NAMALWA (cell line): ENCODE data around the gene TLR7.

Experiments used
- DNase-seq: peaks from one replicate; pipeline ENCODE4 v3.0.0-alpha.2; 2015; ENCODE audit warnings: low spot score

Gene TLR7

DNA sequence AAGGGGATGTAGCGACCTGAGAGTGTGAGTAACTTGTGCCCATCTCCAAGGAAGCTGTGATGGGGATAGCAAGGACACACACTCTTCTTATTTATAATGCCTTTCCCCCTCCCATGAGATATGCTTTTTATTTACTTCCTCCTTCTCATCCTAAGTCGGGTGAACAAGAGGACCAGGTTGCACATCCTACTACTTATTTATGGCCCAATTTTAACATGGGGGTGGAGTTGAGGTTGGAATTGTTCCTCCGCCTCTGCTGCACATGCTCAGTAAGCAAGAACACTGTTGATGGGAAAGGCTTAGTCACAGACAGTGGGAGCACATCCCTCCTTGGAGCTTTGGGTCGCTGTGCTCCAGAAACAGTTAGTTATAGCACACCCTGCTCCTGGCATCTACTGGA, 24.3 kb downstream of the TLR7 start:
- no peak for DNase-seq

DNA sequence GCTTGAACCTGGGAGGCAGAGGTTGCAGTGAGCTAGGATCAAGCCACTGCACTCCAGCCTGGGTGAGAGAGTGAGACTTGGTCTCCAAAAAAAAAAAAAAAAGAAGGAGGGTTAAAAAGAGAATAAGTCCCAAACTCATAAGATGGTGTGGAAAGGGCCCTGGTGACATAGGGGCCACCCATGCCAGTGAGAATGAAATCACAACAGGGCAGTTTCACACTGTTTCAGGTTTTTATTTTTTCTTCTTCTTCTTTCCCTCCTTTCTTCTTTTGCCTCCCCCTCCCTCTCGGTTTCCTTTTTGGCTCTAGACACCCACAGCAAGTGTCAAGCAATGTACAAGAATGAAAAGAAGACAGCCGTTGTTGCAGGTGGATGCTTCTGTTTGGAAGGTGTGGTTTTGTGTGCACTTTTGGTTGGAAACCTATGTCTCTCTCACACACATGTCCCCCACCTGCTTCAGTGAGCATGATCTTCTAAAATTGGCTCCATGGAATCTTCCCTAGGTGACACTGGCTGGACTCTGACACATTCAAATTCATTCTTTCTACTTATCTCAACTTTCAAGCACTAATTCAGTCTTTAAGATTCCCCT, 25.1 kb downstream of the TLR7 start:
- DNase-seq, result peak; percentile 53

DNA sequence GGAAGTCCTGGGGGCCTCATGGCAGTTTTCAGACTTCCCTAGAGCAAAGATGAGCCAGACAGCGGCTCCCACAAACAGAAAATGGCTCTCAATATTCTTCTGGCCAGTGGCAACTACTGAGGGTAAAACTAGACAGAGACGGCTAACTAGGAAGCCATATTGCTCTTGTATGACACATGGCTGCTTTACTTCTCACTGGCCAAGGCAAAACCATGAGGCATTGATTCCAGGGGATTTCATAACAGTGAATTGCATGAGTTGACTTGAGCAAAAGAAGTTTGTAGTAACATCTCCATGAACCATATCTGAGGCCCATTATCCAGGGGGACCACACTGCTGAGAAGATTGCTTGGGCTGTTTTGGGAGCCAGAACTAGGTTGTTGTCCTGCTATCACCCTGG, 25.8 kb downstream of the TLR7 start:
- DNase-seq, result peak; percentile 9

DNA sequence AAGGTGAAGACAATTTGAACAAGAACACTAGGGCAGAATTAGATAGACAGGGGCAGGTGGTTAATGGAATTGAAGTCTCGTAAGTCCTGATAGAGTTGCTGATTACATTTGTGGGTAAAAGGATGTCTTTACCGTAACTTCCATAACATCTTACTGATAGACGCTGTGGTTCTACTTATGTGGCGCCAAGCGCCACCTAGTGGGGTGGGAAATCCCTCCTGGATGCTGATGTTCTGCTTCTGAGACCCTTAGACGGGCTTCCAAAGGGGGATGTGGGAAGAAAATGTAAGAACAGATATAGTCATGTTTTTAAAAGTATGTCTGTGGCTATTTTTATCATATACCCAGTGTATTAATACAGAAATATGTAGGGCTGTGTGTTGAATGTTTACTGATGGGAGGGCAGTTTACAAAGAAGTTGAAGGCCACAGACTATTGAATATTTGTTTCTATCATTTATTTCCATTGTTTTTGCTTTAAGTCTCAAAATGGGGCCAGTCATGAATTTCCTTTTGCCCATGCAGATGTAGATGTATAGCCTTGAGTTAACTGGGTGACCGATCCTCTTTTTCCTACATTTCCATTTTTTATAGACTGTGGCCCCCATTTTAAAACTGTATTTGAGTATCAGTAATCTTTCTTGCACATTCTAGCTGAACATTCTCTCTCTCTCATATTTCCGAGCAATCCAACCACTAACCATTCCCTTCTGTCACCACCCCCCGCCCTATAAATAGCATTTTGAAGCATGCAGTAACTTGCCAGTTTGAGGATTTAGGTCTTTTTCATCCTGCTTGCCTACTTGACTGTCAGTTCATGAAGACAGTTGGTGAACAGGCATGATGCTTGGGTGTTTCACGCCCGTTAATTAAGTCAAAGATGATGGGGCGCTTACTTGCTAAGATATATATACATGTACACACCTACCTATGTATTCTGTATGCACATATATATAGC, 27.5 kb downstream of the TLR7 start:
- peak; percentile 78 for DNase-seq

DNA sequence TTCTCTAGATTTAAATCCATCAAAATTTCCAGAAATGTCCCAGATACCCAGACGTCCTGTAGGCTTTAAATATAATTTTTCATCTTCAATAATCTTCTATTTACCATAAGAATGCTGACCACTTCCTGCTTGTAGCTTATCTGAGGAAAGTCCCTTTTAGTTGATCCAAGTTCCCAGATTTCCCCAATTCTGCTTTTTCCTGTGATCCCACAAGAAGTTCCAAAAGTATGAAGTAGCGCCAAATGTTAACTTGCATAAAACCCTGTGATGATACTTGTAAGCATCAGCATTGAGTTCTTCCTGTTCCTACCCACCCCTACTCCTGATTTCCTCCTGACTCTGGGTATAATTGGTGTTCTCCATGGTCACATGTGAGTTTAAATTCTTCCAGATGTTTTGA, 29.0 kb downstream of the TLR7 start:
- no peak for DNase-seq

DNA sequence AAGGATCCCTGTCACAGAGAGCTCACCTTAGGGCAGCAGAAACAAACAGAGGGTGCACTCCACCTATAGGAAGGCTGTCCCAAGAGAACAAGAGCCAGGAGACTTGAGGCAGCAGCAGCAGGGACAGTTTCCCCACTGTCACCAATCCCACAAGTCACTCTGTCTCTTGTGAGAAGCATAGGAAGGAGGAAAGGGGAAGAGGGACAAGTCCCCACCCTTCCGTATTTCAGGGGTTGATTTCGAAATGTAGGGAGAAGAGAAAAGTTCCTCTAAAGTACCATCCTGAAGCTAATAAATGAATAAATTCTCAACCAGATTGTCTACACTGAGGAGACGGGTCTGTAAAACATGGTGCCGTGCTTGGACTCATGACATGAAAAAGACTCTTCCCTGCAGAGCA, 30.1 kb downstream of the TLR7 start:
- no peak for DNase-seq

DNA sequence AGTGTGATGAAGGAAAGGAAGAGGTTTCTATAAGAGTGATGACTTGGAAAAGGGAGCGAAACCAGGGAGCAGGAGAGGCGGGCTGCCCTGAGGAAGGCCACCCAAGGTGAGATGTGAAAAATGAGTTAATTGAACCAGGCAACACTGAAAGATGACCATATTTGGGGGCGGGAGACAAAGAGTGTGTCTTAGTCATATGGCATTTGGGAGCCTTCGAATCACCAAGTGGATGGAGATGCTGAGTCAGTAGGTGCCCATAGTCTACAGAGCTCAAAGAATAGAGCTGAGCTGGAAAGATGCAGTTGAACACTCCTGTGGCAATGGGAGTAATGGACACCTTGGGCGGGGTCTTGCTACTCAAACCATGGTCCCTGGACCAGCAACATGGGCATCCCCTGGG, 31.2 kb downstream of the TLR7 start:
- no peak for DNase-seq

DNA sequence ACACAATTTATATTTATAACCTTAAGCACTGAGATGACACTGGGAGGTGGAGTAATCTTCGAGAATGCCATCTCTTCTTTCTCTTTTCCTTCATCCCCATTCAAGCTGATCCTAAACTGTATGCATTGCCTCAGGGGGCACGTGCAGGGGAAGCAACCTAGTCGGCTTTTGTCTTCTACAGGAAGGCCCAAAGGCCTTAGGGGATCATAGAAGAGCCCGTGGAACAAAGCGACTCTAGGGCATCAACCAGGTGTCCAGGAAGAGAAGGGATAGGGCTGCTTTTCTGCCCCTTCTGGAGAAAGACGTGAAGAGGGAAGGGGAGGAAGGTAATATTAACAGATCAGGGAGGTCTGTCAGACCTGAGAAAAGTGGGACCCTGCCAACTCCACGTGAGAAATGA, 32.6 kb downstream of the TLR7 start:
- DNase-seq, result no peak

DNA sequence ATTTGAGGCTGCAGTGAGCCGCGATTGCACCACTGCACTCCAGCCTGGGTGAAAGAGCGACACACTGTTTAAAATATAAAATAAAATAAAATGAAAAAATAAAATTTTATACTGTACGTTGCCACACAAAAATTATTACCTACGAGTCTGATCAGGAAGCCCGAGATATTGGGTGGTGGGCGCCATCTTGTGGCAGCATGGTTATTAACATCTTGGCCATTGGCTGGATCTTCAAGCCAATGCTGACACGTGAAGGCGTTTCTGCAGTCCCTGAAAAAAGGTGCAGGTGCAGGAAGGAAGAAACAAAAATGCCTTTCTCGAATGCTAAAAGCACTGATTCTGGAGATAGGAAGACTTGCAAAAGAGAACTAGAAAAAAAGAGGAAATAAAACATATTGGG, 34.6 kb downstream of the TLR7 start:
- peak; percentile 74 for DNase-seq

DNA sequence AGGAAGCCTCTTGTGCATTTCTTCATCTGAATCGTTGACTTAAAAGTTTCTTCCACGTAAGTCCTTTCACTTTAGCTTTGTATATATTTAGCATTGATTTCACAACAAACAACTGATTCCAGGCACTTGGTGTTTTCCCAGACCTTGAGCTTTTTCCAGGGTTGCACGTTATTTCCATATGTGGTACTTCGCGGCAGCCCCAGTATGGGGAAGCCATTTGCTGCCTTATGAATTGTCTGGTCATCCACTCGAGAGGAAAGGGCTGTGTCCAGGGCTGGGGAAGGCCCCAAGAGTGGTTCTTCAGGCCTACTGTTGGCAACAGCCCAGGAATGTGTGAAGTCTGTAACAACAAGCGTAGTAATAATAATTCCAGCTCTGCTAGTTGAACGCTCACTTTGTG, 36.8 kb downstream of the TLR7 start:
- no peak for DNase-seq

DNA sequence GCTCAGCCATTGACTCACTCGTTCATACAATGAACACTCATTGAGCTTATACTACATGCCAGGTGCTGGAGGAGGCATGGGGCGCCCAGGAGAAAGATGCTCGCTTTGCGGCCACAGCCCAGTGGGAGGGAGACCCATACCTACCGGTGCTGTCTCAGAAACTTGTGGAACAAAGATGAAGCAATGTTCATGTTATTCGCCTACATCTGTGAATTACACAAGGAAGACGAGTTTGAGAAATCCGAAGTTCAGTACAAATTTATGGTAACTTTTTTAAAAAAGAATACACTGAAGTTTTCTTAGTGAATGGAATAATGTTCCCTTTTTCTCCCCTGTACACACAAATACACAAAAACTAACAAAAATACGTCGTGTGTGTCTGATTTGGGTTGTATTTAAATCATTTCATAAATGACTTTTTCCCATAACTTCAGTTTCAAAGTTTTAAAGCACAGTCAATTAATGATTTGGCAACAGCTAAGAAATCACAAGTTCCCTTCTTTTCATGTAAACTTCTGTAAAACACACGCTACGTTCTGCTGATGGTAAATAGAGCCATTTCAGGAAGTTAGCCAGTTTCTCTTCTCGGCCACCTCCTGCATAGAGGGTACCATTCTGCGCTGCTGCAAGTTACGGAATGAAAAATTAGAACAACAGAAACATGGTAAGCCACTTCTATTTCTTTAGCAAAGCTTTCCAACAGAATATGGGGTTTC, 39.3 kb downstream of the TLR7 start, which contains the start of gene TLR8:
Gene TLR8 (plus strand): TSS at position 575 of the 716 bp plus-strand sequence. CDS start 87 bp downstream, at position 662.
- no peak for DNase-seq

DNA sequence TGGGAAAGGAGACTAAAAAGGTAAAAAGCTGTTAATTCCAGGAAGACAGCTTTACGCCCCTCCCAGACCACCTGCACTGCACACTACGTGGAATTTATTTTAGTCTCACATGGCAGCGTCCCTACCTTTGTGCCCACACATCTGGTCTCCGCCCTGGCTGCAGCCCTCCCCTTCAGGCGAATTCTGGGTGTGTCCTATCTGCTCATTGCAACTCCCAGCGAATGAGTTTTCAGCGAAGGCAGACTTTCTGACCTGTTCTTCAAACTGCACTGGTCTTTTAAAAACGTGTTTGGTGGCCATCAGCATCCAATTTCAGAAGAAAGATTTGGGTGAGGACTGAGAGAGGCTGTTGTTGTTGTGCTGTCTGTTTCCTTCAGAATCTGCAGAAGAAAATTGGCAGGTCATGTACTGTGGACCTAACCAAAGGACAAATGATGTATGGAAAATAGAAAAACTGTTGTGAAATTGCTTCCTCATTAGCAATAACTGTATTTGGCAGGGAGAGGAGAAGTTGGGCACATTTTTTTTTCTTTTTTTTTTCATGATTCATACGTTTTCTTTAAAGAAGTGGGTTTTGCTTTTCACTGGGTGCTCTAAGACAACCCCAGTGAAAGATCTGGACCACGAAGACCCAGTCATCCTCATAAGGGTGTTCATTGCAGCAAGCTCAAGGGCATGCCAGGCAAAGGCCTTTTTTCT, 43.7 kb downstream of the TLR7 start:
- DNase-seq, result no peak

DNA sequence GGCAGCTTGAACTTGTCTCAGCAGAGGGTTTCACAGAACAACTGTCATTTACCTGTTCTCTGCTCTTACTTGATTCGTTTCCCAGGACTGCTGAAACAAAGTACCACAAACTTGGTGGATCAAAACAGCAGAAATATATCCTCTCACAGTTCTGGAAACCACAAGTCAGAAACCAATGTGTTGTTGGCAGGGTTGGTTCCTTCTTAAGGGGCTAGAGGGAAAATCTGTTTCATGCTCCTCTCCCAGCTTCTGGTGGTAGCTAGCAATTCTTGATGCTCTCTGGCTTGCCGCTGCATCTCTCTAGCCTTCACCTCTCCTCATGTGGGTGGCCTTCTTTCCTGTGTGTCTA, 44.2 kb downstream of the TLR7 start:
- no peak for DNase-seq

DNA sequence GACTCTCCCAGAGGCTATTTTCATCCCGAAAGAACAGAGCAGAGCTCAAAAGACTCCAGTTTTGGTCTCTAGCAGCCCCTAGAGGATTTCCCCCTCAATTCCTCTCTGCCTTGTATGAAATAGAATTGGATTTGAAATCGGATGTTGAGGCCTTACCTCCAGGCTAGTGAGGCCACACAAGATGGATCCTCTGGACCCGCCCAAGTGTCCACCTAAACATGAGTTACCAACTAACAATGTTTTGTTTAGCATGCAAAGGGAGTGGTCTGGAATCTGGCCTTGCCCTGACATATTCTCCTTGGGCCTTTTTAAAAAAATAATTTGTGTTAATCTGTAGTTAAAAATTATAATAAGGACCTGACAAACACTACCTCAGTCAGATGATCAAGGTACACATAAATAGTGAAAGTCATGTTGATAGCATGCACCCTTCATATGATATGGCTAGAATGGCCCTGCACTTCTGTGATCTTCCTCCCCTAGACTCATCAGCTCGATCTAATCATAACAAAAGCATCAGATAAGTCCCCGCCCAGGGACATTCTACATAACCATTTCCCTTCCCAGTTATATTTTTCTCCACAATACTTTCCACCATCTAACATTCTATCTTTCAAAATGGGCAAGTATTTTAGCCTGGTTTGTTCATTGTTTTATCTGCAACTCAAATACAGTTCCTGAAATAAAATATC, 46.1 kb downstream of the TLR7 start:
- DNase-seq, result no peak

DNA sequence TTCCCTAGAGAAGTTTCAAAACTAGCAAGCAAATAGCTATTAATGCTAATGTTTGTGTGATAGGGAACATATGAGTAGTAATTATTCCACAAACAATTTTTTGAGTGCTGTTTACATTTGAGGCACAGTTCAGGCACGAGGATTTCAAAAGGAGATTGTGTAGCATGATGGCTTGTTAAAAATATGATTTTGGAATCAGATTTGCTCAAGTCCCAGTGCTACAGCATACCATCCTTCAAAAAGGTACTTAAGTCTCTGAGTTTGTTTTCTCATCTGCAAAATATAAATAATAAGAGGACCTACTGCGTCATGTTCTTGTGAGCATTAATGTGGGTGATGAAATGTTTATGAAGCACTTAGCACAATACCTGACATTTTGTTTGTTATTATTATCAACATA, 50.9 kb downstream of the TLR7 start:
- no peak for DNase-seq

DNA sequence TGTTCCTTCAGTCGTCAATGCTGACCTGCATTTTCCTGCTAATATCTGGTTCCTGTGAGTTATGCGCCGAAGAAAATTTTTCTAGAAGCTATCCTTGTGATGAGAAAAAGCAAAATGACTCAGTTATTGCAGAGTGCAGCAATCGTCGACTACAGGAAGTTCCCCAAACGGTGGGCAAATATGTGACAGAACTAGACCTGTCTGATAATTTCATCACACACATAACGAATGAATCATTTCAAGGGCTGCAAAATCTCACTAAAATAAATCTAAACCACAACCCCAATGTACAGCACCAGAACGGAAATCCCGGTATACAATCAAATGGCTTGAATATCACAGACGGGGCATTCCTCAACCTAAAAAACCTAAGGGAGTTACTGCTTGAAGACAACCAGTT, 52.2 kb downstream of the TLR7 start:
- DNase-seq, result no peak

DNA sequence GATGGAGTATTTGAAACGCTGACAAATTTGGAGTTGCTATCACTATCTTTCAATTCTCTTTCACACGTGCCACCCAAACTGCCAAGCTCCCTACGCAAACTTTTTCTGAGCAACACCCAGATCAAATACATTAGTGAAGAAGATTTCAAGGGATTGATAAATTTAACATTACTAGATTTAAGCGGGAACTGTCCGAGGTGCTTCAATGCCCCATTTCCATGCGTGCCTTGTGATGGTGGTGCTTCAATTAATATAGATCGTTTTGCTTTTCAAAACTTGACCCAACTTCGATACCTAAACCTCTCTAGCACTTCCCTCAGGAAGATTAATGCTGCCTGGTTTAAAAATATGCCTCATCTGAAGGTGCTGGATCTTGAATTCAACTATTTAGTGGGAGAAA, 52.7 kb downstream of the TLR7 start:
- DNase-seq, result no peak

DNA sequence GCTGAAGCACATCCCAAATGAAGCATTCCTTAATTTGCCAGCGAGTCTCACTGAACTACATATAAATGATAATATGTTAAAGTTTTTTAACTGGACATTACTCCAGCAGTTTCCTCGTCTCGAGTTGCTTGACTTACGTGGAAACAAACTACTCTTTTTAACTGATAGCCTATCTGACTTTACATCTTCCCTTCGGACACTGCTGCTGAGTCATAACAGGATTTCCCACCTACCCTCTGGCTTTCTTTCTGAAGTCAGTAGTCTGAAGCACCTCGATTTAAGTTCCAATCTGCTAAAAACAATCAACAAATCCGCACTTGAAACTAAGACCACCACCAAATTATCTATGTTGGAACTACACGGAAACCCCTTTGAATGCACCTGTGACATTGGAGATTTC, 54.1 kb downstream of the TLR7 start:
- no peak for DNase-seq

DNA sequence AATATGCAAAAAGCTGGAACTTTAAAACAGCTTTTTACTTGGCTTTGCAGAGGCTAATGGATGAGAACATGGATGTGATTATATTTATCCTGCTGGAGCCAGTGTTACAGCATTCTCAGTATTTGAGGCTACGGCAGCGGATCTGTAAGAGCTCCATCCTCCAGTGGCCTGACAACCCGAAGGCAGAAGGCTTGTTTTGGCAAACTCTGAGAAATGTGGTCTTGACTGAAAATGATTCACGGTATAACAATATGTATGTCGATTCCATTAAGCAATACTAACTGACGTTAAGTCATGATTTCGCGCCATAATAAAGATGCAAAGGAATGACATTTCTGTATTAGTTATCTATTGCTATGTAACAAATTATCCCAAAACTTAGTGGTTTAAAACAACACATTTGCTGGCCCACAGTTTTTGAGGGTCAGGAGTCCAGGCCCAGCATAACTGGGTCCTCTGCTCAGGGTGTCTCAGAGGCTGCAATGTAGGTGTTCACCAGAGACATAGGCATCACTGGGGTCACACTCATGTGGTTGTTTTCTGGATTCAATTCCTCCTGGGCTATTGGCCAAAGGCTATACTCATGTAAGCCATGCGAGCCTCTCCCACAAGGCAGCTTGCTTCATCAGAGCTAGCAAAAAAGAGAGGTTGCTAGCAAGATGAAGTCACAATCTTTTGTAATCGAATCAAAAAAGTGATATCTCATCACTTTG, 55.2 kb downstream of the TLR7 start:
- DNase-seq, result no peak

DNA sequence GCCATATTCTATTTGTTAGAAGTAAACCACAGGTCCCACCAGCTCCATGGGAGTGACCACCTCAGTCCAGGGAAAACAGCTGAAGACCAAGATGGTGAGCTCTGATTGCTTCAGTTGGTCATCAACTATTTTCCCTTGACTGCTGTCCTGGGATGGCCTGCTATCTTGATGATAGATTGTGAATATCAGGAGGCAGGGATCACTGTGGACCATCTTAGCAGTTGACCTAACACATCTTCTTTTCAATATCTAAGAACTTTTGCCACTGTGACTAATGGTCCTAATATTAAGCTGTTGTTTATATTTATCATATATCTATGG, 55.7 kb downstream of the TLR7 start:
- no peak for DNase-seq

DNA sequence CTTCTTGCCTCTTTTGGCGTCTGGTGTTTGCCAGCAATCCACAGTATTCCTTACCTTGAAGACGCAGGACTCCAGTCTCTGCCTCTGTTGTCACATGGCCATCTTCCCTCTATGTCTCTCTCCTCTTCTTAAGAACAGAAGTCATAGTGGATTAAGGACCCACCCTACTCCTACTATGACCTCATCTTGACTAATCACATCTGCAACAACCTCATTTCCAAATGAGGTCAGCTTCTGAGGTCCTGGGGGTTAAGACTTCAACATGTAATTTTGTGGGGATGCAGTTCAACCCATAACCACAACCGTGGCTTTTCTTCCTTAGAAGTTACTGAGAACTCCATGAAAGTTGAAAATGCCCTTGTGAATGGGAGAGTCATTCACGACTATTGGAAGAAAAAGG, 62.8 kb downstream of the TLR7 start:
- DNase-seq, result no peak
